Subcutaneous adipose tissue (tissue), 4 donors: ENCODE results near the gene ATOSA. TPM values are rescaled to one million over a fixed set of nuclear protein-coding genes. Genes with fewer than 3 reads are reported as not detected.

Source experiments
- total RNA-seq, 4 donors: library from RNA; depleted of rRNA; stranded (reverse); fragments of >200 nt; gene quantifications; one replicate each; pipeline ENCODE4 v1.1.0, GENCODE V29; 2016
- TF ChIP-seq, protein P1 (sequence below): fragments of 450-650 bp; IDR thresholded peaks from one replicate; pipeline ENCODE4 v1.5.1; 2016; ENCODE audit warnings: low read depth, mild to moderate bottlenecking, control low read depth, antibody characterized with exemption, moderate library complexity

ATOSA gene, protein sequence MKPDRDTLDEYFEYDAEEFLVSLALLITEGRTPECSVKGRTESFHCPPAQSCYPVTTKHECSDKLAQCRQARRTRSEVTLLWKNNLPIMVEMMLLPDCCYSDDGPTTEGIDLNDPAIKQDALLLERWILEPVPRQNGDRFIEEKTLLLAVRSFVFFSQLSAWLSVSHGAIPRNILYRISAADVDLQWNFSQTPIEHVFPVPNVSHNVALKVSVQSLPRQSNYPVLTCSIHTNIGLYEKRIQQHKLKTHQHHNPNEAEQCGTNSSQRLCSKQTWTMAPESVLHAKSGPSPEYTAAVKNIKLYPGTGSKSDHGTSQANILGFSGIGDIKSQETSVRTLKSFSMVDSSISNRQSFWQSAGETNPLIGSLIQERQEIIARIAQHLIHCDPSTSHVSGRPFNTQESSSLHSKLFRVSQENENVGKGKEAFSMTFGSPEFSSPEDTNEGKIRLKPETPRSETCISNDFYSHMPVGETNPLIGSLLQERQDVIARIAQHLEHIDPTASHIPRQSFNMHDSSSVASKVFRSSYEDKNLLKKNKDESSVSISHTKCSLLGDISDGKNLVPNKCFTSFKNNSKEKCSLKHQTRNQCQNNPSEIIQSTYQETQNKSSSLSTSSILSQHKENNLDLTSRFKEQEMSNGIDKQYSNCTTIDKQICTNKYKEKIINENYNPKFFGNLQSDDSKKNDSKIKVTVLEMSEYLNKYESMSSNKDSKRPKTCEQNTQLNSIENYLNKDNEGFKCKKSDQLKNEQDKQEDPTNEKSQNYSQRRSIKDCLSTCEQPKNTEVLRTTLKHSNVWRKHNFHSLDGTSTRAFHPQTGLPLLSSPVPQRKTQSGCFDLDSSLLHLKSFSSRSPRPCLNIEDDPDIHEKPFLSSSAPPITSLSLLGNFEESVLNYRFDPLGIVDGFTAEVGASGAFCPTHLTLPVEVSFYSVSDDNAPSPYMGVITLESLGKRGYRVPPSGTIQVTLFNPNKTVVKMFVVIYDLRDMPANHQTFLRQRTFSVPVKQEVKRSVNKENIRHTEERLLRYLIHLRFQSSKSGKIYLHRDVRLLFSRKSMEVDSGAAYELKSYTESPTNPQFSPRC
- total RNA-seq = 100 to 1,000 TPM; 120 to 205 (median 166) TPM

DNA sequence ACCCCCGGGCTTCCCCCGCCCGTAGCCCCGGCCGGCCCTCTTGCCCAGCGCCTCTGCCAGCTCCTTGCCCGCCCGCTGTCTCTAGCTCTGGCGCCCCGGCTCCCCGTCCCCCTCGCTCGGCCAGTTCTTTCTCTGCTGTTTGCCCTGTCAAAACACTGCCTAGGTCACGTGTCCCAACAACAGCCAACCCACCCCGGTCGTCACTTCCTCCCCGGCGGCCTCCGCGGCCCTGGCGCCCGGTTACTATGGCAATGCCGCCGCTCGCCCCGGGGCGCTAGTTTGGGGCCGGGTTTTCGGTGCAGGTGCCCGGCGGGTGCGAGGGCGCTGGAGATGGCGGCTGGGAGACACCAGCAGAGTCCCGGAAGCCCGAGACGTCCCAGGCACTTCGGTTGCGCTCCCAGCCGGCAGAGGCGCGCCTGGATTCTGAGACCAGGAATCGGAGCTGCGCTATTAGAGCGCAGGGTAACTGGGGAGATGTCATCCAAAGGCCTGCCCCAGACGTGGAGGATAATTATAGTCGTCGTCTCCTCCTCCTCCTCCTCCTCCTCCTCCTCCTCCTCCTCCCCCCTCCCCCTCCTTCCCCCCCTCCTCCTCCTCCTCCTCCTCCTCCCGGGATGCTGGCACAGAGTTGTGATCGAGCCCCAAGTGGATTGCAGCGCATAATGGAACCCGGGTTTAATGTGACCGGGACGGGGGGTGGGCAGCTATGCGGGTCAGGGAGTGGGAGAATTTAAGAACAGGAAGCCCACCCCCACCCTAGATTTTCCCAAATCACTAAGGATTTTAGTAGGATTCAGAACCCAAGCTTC is at the start of gene ATOSA:
Gene ATOSA (minus strand): TSS at position 157 of the 809 bp plus-strand sequence. CDS start 1,367 bp downstream, outside the sequence.
- TF ChIP-seq, protein P1, sequence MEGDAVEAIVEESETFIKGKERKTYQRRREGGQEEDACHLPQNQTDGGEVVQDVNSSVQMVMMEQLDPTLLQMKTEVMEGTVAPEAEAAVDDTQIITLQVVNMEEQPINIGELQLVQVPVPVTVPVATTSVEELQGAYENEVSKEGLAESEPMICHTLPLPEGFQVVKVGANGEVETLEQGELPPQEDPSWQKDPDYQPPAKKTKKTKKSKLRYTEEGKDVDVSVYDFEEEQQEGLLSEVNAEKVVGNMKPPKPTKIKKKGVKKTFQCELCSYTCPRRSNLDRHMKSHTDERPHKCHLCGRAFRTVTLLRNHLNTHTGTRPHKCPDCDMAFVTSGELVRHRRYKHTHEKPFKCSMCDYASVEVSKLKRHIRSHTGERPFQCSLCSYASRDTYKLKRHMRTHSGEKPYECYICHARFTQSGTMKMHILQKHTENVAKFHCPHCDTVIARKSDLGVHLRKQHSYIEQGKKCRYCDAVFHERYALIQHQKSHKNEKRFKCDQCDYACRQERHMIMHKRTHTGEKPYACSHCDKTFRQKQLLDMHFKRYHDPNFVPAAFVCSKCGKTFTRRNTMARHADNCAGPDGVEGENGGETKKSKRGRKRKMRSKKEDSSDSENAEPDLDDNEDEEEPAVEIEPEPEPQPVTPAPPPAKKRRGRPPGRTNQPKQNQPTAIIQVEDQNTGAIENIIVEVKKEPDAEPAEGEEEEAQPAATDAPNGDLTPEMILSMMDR = no peak

DNA sequence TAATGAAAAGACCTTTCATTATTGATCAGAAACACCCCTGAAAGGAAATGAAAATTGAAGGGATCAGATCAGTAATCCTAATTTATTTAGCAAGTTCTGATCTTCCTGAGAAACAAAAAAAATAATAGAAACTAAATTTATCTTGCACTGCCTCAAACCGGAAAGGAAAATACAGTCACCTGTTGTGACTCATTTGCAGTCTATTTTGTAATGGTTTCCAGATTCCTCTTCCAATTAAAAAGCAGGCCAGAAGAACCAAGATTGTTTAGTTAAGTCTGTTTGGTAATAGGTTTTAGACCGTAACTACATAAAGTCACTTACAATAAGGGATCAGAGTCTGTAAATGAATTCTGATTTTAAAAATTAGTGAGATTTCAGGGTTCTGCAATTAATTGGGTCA is 49.7 kb upstream of the ATOSA start:
- TF ChIP-seq, protein P1 = no peak

DNA sequence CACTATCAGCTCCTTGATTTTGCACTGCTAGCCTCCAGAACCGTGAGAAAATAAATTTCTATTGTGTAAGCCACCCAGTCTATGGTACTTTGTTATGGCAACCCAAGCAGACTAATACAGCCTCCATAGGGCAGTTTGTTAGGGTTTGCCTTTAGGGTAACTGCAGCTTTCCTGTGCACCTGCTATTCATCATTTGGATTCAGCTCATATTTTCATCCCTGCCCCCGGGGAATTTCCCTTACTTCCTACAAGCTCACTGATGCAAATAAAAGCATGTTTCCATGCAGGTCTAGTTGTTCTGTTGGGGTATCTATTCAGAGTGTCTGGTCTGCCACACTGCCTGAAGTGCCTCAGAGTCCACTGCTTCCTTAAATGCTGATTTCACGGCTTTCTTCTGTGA is 48.6 kb upstream of the ATOSA start:
- TF ChIP-seq, protein P1 = no peak

DNA sequence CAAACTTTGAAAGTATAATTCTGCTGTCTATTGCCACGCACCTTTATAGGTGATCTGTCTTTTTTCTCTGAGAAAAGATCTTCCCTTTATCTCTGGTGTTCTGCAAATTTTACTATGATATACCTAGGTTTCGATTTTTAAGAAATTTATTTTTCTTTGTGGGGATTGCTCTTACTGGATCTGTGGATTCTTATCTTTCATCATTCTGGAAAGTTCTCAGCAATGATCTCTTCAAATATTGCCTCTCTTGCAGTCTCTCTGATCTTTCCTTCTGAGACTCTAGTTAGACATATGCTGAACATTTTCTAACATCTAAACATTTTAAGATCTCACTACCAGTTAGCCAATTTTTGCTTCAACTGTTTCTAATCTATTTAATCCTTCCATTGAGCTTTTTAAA is 47.0 kb upstream of the ATOSA start:
- TF ChIP-seq, protein P1 = no peak

DNA sequence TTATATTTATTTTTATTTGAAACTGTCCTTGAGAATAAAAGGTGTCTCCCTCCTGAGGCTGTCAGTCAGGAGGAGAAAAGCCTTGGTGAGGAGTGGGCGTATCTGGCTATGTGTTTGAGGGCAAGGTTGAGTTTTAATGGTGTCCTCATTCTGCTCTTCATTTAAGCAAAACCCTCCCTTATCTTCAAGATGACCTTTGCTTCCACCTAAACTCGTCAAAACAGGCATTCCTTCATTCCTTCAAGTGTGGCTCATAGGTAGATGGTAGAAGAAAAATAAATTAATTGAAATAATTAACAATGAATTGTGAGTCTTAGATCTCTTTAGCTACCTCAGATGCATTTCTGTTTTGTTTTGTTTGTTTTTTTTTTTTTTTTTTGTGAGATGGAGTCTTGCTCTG is 39.4 kb upstream of the ATOSA start:
- TF ChIP-seq, protein P1 = no peak

DNA sequence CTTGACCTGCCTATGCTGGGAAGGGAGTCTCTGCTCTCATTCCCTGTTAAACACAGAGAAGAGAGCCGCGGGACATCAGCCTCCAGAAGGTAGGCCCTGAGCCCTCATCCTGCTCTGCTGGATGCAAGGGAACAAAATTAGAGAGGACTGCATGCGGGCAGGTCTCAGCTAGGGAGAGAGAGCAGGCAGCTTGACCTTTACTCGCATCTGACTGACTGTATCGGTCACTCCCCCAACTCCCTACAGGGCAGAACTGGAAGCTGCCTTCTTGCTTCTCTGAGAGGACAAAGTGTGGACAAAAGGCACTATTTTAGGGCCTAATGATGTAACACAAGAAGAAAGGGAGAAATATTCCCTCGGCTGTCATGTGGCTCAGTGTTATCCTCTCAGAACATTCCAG is 38.7 kb upstream of the ATOSA start:
- TF ChIP-seq, protein P1 = no peak
